GM12892 (cell line): ENCODE data around the gene TNNT1.

Experiments
- POLR2A ChIP-seq: IDR thresholded peaks from 2 replicates; pipeline ENCODE4 v1.6.1; 2011; ENCODE audit warnings: low read depth, low read length, control low read depth
- POLR2AphosphoS5 ChIP-seq: IDR thresholded peaks from 2 replicates; pipeline ENCODE4 v1.6.1; 2011; ENCODE audit warnings: low read depth, low read length, control low read depth
- TAF1 ChIP-seq: IDR thresholded peaks from 2 replicates; pipeline ENCODE4 v1.6.1; 2011; ENCODE audit warnings: low read depth, mild to moderate bottlenecking, control low read depth, low read length, borderline replicate concordance

DNA sequence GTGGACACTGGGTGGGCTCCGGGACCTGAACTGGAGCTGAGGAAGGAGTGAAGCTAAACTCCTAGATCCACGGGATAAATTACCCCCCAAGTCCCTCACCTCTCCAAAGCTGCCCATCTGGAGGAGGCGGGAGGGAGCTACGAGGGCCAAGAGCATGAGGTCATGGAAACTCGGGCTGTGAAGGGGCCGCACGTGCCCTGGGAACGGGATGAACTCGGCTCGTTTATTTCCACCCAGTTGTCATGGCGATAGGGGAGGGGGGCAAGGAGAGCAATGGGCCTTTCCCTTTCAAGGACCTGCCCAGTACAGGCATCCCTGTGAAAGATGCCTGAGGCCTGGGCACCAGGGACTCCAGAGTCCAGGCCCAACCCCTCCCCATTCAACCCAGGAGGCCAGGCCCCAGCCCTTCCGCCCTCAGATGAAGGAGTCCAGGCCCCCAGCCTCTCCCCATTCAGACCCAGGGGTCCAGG is 35.4 kb downstream of the TNNT1 start:
- TF ChIP-seq POLR2AphosphoS5: no peak
- TF ChIP-seq TAF1: no peak
- TF ChIP-seq POLR2A: no peak
